Left lung (tissue), 10 donors: ENCODE data around the gene ARL2. TPM values are rescaled to one million over a fixed set of nuclear protein-coding genes. Genes with fewer than 3 reads are reported as not detected.

ENCODE experiments used
- ATAC-seq: fragments of 200-7000 bp; cut with Tn5 transposase; one replicate; pipeline ENCODE4 v1.9.1; 2020; ENCODE audit warnings: moderate library complexity
- DNase-seq, 4 donors: peaks; one replicate each; pipeline ENCODE4 v3.0.0-alpha.2; 2013 to 2020
- H3K27ac ChIP-seq, 2 donors: fragments of 200-600 bp; sonication (generic) in 1 of 2; one replicate each; pipeline versions ENCODE4 v1.5.0 to v1.8.0; 2020 to 2021
- H3K27me3 ChIP-seq, 2 donors: fragments of 200-600 bp; sonication (generic) in 1 of 2; one replicate each; pipeline versions ENCODE4 v1.5.0 to v1.8.0; 2020 to 2021
- H3K36me3 ChIP-seq, 2 donors: fragments of 200-600 bp; sonication (generic) in 1 of 2; one replicate each; pipeline versions ENCODE4 v1.5.0 to v1.8.0; 2020 to 2021
- H3K4me1 ChIP-seq, 2 donors: fragments of 200-600 bp; one replicate each; pipeline ENCODE4 v1.8.0; 2021
- H3K4me3 ChIP-seq, 2 donors: fragments of 200-600 bp; sonication (generic) in 1 of 2; one replicate each; pipeline versions ENCODE4 v1.5.0 to v1.8.0; 2020 to 2021; ENCODE audit warnings: mild to moderate bottlenecking in 1 of 2
- H3K9me3 ChIP-seq, 2 donors: fragments of 200-600 bp; sonication (generic) in 1 of 2; one replicate each; pipeline versions ENCODE4 v1.5.0 to v1.8.0; 2020 to 2021
- intact Hi-C, 2 donors: fragments of 100-400 bp; cut with DNase I; formaldehyde crosslinking; loops; one replicate each; pipeline versions ENCODE4 v1.11.2 to v1.14.2; 2022
- polyA plus RNA-seq, 6 donors: library from polyadenylated mRNA; unstranded; fragments of 120-200 nt; gene quantifications; one replicate each; pipeline ENCODE4 v1.2.1, GENCODE V29; 2013; ENCODE audit not compliant: insufficient read length in 6 of 6
- total RNA-seq, 2 donors: library from RNA; stranded (reverse); fragmentation: NEBNext Ultra II Directional; extraction: Animal tissue kit (Norgen Biotek cat#: 25700); gene quantifications; one replicate each; pipeline ENCODE4 v1.2.1, GENCODE V29; 2021
- TF ChIP-seq, protein P1 (sequence below), 2 donors: fragments of 200-600 bp; sonication (generic) in 1 of 2; IDR thresholded peaks; one replicate each; pipeline versions ENCODE4 v1.5.0 to v1.8.0; 2021; ENCODE audit warnings: antibody characterized with exemption in 2 of 2
- donor health status: DM: no; HTN: yes; CAD: no.
- donor health status: DM: no; HTN: no; CAD: no.

The ARL2 gene
- total and polyA plus RNA-seq, 8 donors: 42.2 to 89.9 (median 50.4) TPM

DNA sequence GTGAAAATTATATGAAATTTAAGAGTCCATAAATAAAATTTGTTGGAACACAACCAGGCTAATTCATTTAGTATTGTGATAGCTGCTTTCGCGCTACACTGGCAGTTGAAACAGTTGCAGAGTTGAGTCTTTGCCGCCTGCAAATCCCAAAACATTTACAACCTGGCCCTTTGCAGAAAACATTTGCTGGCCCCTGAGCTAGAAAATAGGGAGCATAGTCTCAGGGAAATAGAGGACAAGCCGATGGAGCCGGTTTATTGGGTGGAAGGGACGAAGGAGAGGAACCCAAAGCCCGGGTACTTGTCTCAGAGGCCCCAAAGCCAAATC, 26.5 kb downstream of the ARL2 start:
- Histone ChIP-seq H3K27ac (peak overlapping the region; percentile 87 to 95), H3K36me3 (peaks cover 0 to 56% of the 10 kb centered on the region in 2 donors), H3K4me1 (peaks cover 23 to 45% of the 10 kb centered on the region in 2 donors), H3K9me3 (no peaks in the 10 kb centered on the region), H3K4me3 (peak overlapping the region; percentile 75 to 89), H3K27me3 (no peaks in the 10 kb centered on the region)
- intact Hi-C loops: no loop called here
- no peak for ATAC-seq
- TF ChIP-seq, protein P1, sequence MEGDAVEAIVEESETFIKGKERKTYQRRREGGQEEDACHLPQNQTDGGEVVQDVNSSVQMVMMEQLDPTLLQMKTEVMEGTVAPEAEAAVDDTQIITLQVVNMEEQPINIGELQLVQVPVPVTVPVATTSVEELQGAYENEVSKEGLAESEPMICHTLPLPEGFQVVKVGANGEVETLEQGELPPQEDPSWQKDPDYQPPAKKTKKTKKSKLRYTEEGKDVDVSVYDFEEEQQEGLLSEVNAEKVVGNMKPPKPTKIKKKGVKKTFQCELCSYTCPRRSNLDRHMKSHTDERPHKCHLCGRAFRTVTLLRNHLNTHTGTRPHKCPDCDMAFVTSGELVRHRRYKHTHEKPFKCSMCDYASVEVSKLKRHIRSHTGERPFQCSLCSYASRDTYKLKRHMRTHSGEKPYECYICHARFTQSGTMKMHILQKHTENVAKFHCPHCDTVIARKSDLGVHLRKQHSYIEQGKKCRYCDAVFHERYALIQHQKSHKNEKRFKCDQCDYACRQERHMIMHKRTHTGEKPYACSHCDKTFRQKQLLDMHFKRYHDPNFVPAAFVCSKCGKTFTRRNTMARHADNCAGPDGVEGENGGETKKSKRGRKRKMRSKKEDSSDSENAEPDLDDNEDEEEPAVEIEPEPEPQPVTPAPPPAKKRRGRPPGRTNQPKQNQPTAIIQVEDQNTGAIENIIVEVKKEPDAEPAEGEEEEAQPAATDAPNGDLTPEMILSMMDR (IDR thresholded peaks at IDR 0.05): no peak
- DNase-seq: no peak

DNA sequence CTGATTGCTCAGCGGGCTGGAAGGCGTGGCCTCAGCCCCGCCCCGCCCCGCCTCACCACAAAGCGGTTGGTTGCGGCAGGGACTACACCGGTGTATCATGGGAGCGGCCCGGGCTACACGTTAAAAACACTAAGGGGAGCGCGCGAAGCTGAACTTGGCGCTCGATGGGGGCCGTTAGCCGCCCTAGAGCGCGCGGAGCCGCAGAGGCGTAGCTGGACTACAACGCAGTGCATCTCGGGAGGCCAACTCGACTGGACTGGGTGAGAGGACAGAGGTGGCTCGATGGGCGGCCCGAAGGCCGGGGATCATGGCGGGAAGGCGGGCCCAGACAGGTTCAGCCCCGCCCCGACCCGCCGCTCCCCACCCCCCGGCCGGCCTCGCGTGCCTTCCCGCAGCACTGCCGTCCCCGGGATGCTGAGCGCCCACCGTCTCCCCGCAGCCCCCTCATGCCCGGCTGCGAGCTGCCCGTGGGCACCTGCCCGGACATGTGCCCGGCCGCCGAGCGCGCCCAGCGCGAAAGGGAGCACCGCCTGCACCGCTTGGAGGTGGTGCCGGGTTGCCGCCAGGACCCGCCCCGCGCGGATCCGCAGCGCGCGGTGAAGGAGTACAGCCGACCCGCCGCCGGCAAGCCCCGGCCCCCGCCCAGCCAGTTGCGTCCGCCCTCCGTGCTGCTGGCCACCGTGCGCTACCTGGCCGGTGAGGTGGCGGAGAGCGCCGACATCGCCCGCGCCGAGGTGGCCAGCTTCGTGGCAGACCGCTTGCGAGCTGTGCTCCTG, 27.1 kb downstream of the ARL2 start, which contains the start of gene SAC3D1:
Gene SAC3D1, plus strand, starts transcription at position 364 of the 776 bp plus-strand sequence. Its CDS starts 83 bp downstream, at position 447.
- no peaks in the 10 kb centered on the region for H3K9me3 ChIP-seq
- peaks cover 0 to 55% of the 10 kb centered on the region in 2 donors for H3K36me3 ChIP-seq
- H3K4me1 ChIP-seq: peaks cover 23 to 46% of the 10 kb centered on the region in 2 donors
- H3K27me3 ChIP-seq: no peaks in the 10 kb centered on the region
- H3K27ac ChIP-seq: peak within 1 kb of the TSS; percentile 87 to 95
- DNase-seq (peak; percentile 88 to 95 (median 94)), ATAC-seq (peak; percentile 94)
- H3K4me3 ChIP-seq: peak within 1 kb of the TSS; percentile 75 to 89
- intact Hi-C loops: no loop called here
- TF ChIP-seq, protein P1 (IDR thresholded peaks at IDR 0.05): no peak

DNA sequence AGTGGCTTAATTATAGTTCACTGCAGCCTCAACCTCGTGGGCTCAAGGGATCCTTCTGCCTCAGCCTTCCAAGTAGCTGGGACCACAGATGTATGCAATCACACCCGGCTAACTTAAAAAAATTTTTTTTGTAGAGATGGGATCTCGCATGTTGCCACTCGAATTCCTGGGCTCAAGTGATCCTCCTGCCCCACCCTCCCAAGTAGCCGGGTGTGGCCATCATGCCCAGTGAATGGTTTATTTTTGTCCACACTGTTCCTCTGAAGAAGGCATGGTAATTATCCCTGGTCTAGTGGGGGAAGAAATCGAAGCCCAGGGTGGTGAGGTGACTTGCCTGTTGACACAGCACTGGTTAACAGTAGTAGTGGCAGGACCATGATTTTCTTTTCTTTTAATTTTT, 28.9 kb downstream of the ARL2 start:
- Histone ChIP-seq H3K27ac (peak overlapping the region in 1 of 2 donors; percentile 61), H3K9me3 (no peaks in the 10 kb centered on the region), H3K4me3 (no peak overlapping the region), H3K27me3 (no peaks in the 10 kb centered on the region), H3K4me1 (peaks cover 23 to 65% of the 10 kb centered on the region in 2 donors), H3K36me3 (peaks cover 0 to 36% of the 10 kb centered on the region in 2 donors)
- ATAC-seq (no peak), DNase-seq (no peak)
- intact Hi-C loops: no loop called here
- TF ChIP-seq, protein P1 (IDR thresholded peaks at IDR 0.05): no peak

DNA sequence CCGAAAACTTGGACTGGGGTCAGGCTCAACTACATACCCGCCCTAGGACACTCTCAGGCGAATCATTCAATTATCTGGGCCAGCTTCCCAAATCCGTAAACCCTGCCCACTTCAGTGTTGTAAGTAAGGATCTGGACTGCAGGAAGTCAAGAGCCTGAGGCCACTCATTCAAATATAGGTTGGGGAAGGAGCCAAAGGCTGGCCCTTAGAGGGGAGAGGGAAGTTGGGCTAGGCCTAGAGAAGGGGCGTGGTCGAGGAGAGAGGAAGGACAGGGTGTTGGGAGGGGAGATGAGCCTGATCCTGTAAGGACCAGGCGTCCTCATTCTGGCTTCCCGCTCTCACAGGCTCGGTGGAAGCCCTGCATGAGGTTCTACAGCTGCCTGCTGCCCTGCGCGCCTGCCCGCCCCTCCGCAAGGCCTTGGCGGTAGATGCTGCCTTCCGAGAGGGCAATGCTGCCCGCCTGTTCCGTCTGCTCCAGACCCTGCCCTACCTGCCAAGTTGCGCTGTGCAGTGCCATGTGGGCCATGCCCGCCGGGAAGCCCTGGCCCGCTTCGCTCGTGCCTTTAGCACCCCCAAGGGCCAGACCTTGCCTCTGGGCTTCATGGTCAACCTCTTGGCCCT, 30.0 kb downstream of the ARL2 start:
- Histone ChIP-seq H3K27ac (peak overlapping the region; percentile 26 to 61), H3K27me3 (no peaks in the 10 kb centered on the region), H3K36me3 (peaks cover 0 to 26% of the 10 kb centered on the region in 2 donors), H3K9me3 (no peaks in the 10 kb centered on the region), H3K4me3 (no peak overlapping the region), H3K4me1 (peaks cover 23 to 68% of the 10 kb centered on the region in 2 donors)
- ATAC-seq: peak; percentile 40
- intact Hi-C loops: no loop called here
- TF ChIP-seq, protein P1 (IDR thresholded peaks at IDR 0.05): no peak
- peak in 3 of 4 donors; percentile 16 to 83 (median 77) for DNase-seq

DNA sequence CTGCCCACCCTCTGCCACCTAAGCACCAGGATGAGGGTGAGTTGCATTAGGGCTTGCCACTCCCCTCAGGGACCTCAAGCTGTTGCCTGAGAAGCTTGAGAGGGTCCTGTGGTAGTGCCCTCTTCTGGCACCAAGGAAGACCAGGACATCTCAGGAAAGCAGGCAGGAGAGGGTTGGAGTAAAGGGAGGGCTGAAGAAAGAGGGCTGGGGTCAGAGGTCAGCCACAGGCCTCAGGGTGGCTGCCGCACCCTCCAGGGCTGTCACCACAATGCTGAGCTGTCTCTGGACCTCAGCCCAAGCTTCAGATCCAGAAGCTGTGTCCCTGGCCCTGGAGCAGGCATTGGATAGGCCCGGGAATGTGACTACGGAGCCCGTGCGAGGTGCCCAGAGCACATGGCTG, 31.1 kb downstream of the ARL2 start:
- intact Hi-C loops: no loop called here
- TF ChIP-seq, protein P1 (IDR thresholded peaks at IDR 0.05): no peak
- ATAC-seq (no peak), DNase-seq (peak in 1 of 4 donors; percentile 31)
- H3K27ac ChIP-seq: no peak overlapping the region
- no peaks in the 10 kb centered on the region for H3K9me3 ChIP-seq
- no peak overlapping the region for H3K4me3 ChIP-seq
- H3K27me3 ChIP-seq: no peaks in the 10 kb centered on the region
- peaks cover 0 to 17% of the 10 kb centered on the region in 2 donors for H3K36me3 ChIP-seq
- H3K4me1 ChIP-seq: peaks cover 23 to 64% of the 10 kb centered on the region in 2 donors
